Brain microvascular endothelial cell (primary cell): ENCODE measurements around the gene ZNF385D.

ENCODE experiments used
- DNase-seq: peaks from one replicate; pipeline ENCODE4 v3.0.0-alpha.2; 2020
- H3K27ac ChIP-seq: fragments of 250-450 bp; sonication (Bioruptor Pico); 2 replicates; pipeline ENCODE4 v1.5.1; 2020; ENCODE audit warnings: mild to moderate bottlenecking, moderate library complexity
- H3K27me3 ChIP-seq: fragments of 250-450 bp; sonication (Bioruptor Pico); replicated peaks from 2 replicates; pipeline ENCODE4 v1.5.1; 2020; ENCODE audit warnings: mild to moderate bottlenecking
- H3K36me3 ChIP-seq: fragments of 250-450 bp; sonication (Bioruptor Pico); replicated peaks from 2 replicates; pipeline ENCODE4 v1.5.1; 2020; ENCODE audit warnings: mild to moderate bottlenecking
- H3K4me3 ChIP-seq: 2 replicates; pipeline ENCODE4 v1.5.1; 2011; ENCODE audit warnings: low read depth, mild to moderate bottlenecking, control low read depth, low read length, moderate library complexity
- CTCF ChIP-seq: IDR thresholded peaks from 2 replicates; pipeline ENCODE4 v1.5.1; 2011; ENCODE audit warnings: low read depth, mild to moderate bottlenecking, moderate library complexity, low read length, control low read depth, inconsistent platforms; ENCODE audit errors: missing control alignments
- in situ Hi-C: cut with HindIII; loops from 2 replicates; pipeline ENCODE4 v1.10.0; 2017; ENCODE audit warnings: low sequenced_read_pairs, low pct_ligation_motif_present

The ZNF385D gene

GRCh38 chr3:21750831-21751391 lies at the start of gene ZNF385D:
TSS of gene ZNF385D (minus strand) at chr3:21751210. CDS start at chr3:21750916, 294 bp downstream.
- in situ Hi-C loops: no loop called here
- no peak for TF ChIP-seq CTCF
- Histone ChIP-seq H3K36me3 (no peaks in the 10 kb centered on the region), H3K4me3 (peak within 1 kb of the TSS; percentile 53), H3K27me3 (no peaks in the 10 kb centered on the region), H3K27ac (no peak within 1 kb of the TSS)
- DNase-seq: peak; percentile 44

- Histone ChIP-seq H3K27ac (no peak overlapping the region), H3K27me3 (no peaks in the 10 kb centered on the region), H3K4me3 (no peak overlapping the region), H3K36me3 (no peaks in the 10 kb centered on the region)
- DNase-seq: no peak
- in situ Hi-C loops: no loop called here
- no peak for TF ChIP-seq CTCF
Observed at GRCh38 chr3:21798356-21799088, 47.5 kb upstream of the ZNF385D start.

GRCh38 chr3:21795921-21796320 lies 44.9 kb upstream of the ZNF385D start:
- no peak for DNase-seq
- no peaks in the 10 kb centered on the region for H3K36me3 ChIP-seq
- H3K27ac ChIP-seq: no peak overlapping the region
- no peak for TF ChIP-seq CTCF
- in situ Hi-C loops: no loop called here
- H3K4me3 ChIP-seq: no peak overlapping the region
- no peaks in the 10 kb centered on the region for H3K27me3 ChIP-seq

- no peaks in the 10 kb centered on the region for H3K36me3 ChIP-seq
- in situ Hi-C loops: no loop called here
- no peaks in the 10 kb centered on the region for H3K27me3 ChIP-seq
- TF ChIP-seq CTCF: no peak
- no peak for DNase-seq
- no peak overlapping the region for H3K27ac ChIP-seq
- H3K4me3 ChIP-seq: no peak overlapping the region
Observed at GRCh38 chr3:21795152-21795837, 44.3 kb upstream of the ZNF385D start.

GRCh38 chr3:21794291-21794690 lies 43.3 kb upstream of the ZNF385D start:
- DNase-seq: no peak
- Histone ChIP-seq H3K36me3 (no peaks in the 10 kb centered on the region), H3K27ac (no peak overlapping the region), H3K27me3 (no peaks in the 10 kb centered on the region), H3K4me3 (no peak overlapping the region)
- no peak for TF ChIP-seq CTCF
- in situ Hi-C loops: no loop called here
